HuH-7.5 (cell line): Measurements from ENCODE around the gene FUT8.

ENCODE experiments used
- DNase-seq: peaks from one replicate; pipeline ENCODE4 v3.0.0; 2011; ENCODE audit warnings: low spot score

Gene FUT8

DNA sequence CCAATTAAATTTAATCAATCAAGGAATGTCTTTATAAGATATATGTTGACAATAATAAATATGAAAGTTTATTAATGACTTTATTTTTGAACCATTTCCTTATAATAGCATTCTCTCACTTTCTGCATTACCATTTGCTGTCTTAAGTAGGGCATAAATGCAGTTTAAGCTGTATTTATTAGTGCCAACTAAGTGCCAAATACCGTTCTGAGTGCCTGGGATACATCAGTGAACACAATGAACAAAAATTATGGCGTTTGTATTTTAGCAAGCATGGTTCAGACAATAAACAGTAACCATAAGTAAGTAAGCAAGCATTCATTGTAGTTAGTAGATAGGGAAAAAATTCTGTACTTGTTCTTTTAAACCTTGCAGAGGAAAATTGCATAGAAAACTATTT lies 145.8 kb downstream of the FUT8 start:
- no peak for DNase-seq

DNA sequence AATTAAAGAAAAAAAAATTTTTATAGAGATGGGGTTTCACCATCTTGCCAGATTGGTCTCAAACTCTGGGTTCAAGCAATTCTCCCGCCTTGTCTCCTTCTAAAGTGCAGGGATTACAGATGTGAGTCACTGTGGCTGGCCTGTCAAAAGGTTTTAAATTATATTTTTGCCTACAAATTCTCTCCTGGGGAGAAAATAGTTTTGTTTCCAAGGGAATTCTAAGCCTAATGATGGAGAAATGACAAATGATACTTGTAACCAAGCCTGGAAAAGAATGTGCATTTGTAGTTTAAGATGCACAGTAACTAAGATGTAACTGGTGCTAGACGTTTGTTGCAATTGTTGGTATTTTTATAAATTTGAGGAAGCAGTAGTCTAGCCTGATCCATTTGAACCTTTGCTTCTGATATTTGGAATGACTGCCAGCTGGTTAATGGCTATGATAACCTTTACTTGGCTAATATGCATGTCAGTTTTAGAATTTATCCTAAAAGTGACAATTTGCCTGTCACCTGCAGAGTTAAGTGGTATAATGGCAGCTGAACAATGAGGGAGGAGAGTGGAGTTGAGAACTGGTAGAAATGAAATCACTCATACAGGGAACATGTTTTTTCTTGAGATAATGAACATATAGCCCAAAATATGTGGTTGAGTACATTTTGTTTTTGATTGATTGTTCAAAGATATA lies 148.0 kb downstream of the FUT8 start:
- DNase-seq = no peak

DNA sequence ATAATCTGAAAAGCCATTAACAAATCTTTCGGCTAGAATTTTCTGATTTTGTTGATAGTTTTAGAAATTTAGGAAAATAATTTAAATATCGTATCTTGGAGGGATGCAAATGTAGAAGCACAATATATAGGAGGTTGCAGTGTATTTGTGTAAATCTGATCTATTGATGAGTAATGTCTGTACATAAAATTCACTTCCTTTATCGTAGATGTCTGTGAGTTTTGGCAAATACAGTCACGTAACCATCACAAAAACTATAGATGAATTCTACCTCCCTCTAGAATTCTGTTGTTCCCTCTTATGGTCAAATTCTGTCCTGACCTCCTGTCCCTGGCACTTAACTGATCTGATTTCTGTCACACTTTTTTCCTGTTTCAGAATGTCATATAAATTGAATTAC lies 151.8 kb downstream of the FUT8 start:
- DNase-seq = no peak

DNA sequence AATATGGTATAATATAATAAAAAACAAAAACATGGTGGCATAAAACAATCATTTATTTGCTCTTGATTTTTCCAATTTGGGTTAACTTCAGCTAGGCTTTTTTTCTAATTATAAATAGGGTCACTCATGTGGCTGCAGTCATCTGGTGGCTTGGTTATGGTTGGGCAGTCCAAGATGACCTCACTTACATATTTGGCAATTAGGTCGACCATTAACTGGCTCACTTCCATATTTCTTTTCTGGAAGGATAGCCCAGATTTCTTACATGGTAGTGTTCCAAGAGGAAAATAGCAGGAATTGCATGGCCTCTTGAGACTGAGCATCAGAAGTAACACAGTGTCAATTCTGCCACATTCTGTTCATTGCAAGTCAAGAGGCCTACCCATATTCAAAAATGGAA lies 153.4 kb downstream of the FUT8 start:
- DNase-seq = no peak

GRCh38 chr14:65566820-65567522 lies 154.4 kb downstream of the FUT8 start:
- DNase-seq = no peak

DNA sequence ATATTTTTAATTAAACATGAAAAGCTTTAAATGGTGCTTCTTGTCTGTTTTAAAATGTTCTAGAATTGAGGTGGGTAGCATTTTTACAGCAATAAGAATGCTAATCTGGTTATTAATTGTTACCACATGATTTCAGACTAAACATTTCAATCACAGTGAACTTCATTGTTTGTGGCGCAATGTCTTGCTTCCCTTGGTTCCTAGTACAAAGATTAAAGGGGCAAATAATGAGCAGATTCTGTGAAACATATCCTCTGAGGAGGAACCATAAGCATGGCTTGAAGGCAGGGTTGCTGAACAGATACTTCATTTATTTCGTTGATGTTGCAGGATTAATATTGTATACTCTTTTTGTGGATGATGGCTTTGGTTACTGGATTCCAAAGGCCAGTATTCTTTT lies 162.1 kb downstream of the FUT8 start:
- no peak for DNase-seq

DNA sequence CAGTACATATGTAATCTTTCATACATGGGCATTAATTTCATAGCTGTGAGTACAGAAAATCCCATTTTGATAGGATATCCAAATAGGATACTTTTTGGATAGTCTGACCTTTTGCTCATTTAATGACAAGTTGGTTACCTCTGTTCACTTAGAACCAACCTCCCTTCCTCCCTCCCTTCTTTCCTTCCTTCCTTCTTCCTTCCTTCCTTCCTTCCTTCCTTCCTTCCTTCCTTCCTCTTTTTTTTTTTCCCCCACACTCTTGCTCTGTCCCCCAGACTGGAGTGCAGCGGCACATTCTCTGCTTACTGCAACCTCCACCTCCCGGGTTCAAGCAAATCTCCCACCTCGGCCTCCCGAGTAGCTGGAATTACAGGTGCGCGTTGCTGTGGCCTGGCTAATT lies 162.9 kb downstream of the FUT8 start:
- no peak for DNase-seq

DNA sequence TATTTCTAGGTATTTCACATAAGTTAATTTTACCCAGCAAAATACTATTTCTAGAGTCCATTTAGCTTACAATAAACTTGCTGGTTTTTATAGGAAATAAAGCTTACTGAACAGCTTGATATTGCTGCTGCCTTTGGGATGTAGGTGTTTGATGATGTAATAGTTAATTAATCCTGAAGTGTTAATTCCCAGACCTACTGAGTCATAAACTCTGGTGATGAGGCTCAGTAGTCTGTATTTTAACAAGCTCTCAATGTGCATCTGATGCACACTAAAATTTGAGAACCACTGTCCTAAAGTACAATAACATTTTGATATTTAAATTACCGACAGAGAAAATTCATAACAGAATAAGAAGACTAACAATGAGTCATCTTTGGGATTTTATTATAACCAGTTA lies 168.4 kb downstream of the FUT8 start:
- no peak for DNase-seq

- no peak for DNase-seq
Observed at GRCh38 chr14:65581378-65581777, 168.8 kb downstream of the FUT8 start.

DNA sequence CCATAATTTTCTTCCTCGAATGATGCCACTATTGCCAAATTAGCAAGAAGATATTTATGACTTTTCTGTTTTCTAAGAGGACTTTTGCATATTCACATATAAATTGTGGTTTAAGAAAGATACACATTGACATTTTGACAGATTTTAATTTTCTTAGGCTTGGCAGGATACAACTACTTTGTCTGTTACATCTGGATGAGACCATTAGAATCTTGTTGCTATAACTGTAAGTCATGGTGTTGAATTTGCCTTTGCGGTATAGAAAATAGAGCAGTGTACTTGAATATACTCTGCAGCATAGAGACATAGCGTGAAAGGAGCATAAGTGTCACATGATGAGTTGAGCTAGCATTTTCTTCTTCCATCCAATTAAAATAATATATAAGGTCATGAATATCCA lies 169.3 kb downstream of the FUT8 start:
- no peak for DNase-seq

- DNase-seq = no peak
Observed at GRCh38 chr14:65585216-65585615, 172.7 kb downstream of the FUT8 start.

- no peak for DNase-seq
Observed at GRCh38 chr14:65588426-65589140, 176.1 kb downstream of the FUT8 start.

- peak; percentile 15 for DNase-seq
Observed at GRCh38 chr14:65594153-65594881, 181.8 kb downstream of the FUT8 start.

DNA sequence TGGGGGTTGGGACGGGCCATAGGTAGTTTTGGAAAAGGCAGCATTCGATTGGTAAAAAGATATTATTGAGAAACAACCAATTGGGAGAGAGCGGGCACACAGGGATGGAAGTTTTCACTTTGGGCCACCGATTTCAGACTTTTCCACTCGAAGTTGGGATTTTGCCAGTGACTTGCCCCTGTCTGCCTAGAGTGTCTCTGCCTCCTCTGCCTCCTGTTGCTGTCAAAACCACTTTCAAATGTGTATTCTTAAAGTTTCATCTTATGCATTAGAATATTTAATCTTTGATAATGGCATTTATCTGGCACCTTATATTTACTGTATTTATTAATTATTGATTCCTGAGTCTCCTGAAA lies 182.3 kb downstream of the FUT8 start:
- no peak for DNase-seq

DNA sequence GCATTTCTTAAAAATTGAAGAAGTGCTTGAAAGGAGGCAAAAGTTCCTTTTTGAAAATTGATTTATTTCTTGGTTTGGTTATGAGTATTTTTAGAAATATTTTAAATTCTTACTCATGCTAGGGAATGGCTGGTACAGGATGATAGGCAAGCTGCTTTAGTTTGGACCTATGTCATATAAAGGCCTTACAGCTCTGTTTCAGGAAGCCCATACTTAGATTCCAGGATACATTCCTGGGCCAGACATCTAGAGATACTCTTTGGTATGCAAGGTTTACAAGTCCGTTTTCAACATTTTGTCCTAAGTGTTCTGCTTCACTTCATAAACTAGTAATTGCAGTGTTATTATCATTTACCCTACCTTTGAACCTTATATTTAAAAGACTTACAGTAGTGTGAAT lies 186.8 kb downstream of the FUT8 start:
- DNase-seq = no peak

- DNase-seq = no peak
Observed at GRCh38 chr14:65600742-65601141, 188.2 kb downstream of the FUT8 start.

DNA sequence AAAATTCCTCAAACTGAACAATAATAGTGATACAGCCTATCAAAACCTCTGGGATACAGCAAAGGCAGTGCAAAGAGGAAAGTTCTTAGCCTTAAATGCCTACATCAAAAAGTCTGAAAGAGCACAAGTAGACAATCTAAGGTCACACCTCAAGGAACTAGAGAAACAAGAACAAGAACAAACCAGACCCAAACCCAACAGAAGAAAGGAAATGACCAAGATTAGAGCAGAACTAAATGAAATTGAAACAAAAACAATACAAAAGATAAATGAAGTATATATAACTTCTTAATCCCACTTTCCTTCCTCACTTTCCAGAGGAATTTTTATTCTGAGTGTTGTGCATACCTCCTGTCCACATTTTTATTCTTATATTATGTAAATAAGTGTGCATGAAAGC lies 192.0 kb downstream of the FUT8 start:
- DNase-seq = no peak

- DNase-seq = no peak
Observed at GRCh38 chr14:65604936-65605335, 192.4 kb downstream of the FUT8 start.

- DNase-seq = no peak
Observed at GRCh38 chr14:65606460-65606859, 193.9 kb downstream of the FUT8 start.

- DNase-seq = no peak
Observed at GRCh38 chr14:65613131-65613650, 200.7 kb downstream of the FUT8 start.

DNA sequence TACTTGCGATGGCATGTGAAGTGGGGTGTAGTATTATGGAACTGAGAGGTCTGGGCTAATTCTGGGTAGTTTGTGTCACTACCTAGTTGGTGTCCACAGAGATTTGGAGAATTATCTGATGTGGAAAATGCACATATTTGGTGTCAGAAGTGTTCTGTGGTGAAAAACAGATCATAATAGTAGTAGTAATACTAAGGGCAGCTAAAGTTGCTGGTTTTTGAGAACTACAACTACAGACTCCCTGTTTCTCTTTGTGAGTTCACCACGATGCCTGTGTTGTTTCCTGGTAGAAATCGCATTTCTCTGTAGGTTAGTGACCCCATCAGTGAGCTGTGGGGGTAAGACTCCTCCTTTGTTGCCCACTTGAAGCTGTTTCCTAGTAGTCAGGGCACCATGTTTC lies 206.5 kb downstream of the FUT8 start:
- no peak for DNase-seq

DNA sequence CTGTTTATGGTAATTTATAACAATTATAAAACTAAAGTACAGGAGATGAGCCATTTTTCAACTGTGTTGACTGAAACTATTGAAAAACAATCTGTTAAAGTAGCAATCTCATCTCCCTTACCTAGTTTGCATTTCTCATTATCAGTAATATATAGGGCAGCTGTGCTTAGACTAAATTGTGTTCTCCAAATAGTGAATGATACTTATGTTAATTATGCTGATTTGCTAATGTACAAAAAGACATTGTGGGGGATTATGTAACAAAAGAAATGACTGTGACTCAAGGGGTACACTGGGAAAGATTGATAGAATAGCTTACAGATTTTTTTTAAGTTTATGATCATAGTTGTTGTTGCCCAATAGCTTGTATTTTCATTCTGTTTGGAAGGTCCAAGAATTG lies 207.7 kb downstream of the FUT8 start:
- DNase-seq = no peak

GRCh38 chr14:65622703-65623102 lies 210.2 kb downstream of the FUT8 start:
- DNase-seq = no peak
